HG03520 (cell line): Measurements from ENCODE around the gene MLN.

Experiments
- ATAC-seq: cut with Tn5 transposase; IDR thresholded peaks from one replicate; pipeline ENCODE4 v1.9.1; 2021; ENCODE audit warnings: mild to moderate bottlenecking, moderate library complexity; ENCODE audit not compliant: unreplicated experiment

Gene MLN

DNA sequence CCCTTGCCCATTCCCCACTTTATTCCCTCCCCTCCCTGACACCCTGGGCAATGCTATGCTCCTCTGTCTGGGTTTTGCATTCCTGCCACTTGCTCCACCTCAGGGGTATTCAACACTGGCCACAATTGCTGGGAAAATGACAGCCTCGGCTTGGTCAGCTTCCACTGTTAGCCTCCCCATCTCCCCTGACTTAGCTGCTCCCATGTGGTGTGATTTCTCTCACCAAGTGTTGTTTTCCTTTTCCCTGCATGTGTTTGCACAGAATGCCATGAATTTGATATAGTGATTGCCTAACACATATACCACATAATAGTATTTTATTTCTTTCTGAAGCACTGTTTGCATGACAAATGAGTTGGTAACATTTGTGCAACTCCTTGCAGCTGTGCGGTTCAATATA, 13.4 kb downstream of the MLN start:
- no peak for ATAC-seq

DNA sequence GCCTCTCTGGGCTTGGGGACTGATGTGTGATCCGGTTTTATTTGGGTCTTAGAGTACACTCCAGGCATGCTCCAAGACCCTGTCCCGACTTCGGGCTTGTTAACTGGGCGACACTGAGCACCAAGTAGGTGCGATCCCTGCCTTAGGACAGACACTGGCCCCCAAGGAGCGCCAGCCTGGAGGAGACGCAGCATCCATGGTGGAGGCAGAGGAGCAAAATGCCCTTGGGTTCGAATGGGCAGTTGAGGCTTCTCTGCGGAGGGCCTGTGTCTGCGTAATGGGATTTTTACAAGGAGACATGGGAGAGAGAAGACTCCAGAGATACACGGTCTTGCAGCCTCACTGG, 14.3 kb downstream of the MLN start:
- ATAC-seq: no peak

DNA sequence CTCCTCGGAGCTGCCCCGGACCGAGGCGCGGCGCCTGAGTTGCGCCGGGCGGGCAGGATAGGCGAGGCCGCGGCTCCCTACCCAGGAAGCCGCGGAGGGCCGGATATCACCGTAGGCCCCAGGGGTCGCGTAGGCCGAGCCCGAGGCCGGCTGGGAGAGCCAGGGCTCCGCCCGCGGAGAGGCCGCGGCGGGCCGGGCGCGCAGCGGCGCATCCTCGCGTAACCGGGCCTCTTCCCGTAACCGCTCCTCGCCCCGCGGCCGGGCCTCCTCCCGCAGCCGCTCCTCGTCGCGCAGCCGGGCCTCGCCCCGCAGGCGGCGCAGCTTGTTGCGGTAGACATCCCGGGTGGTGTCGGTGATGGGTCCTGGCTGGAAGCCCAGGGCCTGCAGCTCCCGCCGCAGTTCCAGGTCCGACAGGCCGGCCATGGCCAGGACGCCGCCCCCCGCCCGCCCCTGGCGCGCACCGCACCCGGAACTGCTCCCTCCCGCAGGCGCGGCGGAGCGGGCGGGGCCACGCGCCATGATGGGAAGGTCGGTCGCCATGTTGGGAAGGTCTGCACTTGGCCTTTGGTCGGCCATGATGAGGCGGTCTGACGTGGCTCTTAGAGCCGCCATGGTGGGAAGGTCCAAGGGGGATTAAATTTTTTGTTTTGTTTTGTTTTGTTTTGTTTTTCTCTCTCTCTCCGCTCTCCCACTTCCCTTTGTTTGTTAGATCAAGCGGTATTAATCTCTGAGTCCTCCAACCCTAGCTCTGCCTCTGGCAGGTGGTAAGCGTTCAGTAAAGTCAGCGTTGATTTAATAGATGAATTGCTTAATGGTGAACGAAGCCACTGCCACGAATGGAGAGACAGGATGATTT, 14.9 kb downstream of the MLN start, which contains the start of gene LEMD2:
Gene LEMD2 (minus strand): TSS at position 437 of the 856 bp plus-strand sequence. CDS start 14 bp downstream, at position 423.
- ATAC-seq: peak; percentile 85

DNA sequence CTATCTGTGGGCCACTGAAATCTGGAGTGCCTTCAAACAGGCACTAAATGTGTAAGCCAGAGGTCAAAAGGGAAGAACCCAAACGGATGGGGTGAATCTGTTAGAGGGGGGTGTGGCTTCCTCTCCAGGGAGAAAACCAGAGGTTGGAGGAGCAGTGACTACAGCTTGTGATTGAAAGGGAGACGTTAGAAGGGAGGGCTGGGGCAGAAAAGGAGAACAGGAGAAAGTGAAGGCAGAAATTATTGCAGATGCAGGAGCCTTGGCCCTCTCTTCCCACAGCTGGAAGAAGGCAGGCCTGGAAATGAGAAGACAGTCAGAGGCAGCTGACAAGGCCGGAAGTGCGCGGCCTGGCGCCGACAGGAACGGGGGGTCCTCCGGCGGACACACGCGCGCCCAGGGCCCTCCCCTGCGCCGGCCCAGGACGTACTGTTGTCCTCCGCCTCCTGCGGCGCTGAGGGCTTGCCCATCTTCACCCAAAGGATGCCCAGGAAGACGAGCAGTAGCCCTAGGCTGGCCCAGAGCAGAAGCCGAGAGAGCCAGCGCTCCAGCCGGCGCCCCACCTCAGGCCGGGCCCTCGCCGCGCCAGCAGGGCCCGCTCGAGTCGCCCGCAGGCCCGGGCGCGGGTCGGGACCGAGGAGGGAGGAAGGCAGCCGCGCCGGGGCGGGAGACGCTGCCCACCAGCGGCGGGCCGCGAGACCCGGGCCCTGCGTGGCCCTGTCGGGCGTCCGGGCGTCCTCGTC, 15.7 kb downstream of the MLN start:
- peak; percentile 28 for ATAC-seq

DNA sequence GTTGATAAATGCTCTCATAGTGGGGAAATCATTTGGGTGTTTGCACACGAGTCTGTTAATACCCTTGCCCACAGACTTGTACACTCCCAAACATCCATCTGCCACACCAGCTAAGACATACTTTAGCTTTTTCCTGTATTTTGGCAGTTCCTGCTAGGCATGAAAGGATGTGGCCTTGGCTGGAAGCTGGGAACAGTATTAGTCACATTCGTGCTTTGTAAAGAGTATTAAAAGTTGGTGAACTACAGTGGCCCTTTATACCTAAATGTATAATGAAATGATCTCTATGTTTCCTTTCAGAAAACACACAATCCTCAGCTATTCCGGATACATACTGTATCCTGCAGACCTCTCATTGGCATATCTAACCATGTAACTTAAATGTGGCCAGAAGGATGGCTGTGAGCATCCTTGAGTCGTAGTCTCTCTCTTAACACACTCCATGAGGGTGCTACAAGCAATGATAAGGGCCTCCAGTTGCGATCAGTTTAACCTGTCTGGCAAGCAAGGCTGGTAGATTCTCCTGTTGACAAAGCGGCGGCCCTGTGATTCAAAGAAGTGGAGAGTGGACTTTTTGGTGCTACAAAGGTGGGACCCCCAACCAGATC, 16.4 kb downstream of the MLN start:
- ATAC-seq: no peak

DNA sequence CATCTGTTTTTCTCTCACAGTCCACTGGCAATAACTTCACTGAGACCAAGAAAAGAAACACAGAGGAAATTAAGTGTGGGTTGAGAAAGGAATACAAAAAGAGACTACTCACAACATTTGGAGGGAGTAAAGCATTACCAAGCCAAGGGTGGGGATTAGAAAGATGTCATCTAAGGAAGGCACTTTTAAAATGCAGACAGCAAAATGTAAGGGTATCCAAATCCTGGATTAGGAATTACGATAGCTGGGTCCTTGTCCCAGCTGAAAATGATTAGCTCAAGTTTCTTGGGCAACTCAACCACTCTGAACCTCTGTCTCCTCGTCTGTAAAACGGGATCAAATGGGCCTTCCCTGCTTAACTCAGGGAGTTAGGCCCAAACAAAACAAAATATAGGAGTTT, 17.1 kb downstream of the MLN start:
- ATAC-seq: no peak

DNA sequence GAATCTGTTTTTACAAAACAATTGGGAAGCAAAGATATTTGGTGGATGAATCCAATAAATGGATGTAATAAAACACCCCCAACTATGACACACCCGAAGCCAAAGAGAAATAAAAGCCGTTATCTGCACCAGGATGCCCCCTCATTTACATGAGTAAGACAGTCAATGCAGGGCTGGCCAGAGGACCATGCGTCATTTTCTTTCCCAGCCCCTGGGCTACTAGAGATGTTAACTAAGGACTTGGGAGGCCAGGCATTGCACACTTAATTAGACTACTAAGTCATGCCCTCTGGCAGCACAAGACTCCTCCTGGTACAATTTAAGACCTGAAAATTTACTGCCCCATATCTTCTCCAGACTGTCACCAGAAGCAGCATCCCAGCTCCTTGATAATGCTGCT, 18.0 kb downstream of the MLN start:
- no peak for ATAC-seq

DNA sequence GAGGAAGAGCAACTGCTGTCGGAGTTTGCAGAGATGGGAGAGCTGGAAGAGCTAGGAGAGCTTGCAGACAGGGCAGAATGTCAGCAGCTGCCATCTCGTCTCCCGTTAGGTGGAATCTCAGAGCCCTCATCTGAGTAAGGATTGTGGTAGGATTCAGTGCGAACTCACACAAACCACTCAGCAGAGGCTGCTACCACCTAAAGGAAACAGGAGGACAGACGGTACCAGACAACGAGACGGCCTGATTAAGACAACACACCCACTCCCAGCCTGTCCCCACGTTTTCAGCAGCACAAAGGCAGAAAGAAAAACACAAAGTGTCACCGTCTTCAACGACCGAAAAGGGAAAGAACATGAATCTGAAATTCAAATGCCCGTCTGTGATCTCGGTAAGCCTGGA, 19.0 kb downstream of the MLN start:
- ATAC-seq: no peak

DNA sequence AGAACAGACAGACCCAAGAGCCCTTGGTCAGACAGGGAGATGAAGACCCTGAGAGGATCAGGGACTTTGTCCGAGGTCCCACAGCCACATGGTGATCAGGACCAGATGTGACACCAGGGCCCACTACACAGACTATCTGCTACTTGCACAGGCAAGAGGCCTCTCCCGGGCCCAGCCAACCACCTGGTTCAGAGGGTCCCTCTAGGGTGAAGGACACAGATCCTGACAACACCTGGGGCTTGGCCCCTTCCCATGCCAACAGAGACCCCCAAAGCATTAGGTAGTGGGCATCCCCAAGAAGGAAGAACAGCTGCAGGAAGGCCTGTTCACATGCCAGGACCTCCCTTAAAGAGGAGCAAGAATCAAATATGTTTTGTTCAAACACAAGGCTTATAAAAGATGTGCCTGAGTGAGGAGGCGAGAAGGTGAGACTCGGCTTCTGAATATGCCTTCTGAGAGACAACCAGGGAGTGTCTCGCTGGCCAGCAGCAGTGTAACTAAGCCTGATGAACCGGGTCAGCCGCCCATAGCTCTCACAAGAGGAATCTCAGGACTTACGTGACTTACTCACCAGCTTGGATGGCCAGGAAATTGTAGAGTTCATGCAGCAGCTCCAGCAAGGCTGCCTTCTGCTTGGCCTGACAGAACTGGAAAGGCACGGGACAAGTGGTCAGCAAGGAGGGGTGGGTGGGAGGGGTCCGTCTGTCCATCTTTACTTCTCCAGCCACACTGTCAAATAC, 19.9 kb downstream of the MLN start:
- no peak for ATAC-seq

DNA sequence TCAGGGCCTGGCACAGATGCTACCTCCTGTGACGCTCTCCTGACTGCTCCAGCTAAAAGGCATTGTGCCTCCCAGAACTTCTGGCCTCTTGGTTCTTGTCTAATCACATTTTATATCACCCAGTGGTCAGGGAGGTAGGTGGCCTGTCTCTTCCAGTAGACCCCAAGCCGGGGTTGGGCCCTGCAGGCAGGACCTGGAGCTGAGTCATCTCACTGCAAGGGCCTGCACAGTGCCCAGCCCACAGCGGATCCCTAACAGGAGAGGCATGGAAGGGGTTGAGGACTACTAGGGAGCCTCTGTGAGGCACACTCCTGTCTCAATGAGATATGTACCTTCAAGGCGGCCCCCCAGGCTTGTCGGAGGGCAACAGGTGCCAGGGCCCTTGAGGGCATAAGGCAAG, 21.2 kb downstream of the MLN start:
- ATAC-seq: no peak

DNA sequence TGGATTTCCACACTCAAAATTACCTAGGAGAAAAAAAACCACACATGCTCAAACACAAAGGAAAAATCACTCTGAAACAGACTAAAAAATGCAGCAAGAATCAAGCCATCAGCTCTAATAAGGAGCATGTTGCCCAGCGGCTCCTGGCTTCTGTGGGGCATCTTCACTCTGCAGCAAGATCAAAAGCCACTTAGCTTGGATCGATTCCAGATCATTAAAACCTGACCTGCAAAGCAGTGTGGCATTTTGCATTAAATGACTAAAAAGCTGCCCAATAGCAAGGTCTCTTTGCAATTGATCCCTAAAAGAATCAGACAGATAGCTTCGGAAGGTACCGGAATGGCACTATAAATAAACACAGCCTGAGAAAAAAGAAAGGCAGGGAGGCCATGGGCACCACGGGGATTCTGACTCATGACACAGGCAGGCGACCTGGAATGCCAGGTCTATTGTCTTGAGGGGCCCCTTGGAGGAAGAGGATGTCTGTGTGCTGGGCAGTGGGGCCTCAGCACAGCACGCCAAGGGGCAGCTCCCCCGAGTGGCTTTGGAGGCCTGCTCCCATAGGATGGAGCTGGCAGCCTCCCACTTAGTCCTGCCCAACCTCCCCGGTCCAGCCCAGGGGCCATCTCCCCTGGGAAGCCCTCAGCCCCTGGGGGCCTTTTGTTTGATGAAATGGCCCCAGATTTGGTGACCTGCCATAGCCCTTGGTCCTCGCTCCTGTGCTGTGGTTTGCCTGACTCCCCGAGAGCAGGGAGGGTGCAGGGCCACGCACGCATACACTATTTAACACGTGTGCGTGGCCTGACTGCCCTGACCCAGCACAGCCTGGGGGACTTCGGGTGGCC, 22.4 kb downstream of the MLN start:
- ATAC-seq: no peak

DNA sequence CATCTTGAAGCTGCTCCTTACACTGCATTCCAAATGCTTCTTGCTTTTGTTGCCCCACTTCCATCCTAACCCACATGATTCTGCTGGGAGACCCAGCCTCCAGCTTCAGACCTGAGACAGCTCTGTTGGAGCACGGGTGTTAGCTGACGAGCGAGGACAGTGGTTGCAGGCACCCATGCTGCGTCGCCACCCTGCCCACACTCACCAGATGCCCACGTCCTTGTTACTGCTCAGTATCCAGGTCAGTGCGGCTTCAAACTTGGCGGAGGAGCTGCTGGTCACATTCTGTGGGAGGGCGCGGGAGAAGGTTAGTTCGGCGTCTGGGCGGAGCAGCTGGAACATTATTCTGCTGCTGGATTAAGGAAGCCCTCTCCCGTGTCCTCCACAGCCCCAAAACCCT, 23.9 kb downstream of the MLN start:
- no peak for ATAC-seq

DNA sequence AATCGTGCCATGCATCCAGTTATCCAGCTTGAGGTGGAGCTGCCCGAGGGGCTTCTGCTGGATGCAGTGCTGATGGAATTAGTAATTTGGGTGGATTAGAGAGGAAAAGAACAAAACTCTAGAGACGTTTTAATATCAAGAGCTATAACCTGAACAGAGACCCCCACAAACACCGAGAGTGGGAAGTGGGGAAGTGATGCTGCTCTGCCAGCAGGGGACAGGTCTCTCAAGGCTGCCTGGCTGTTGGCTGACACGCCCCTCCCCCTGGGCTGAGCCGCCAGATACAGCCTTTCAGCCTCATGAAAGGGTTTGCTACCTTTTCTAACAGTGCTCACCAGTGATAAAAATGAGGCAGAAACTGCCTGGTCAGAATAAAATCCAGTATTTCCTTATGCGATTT, 24.5 kb downstream of the MLN start:
- ATAC-seq: no peak

DNA sequence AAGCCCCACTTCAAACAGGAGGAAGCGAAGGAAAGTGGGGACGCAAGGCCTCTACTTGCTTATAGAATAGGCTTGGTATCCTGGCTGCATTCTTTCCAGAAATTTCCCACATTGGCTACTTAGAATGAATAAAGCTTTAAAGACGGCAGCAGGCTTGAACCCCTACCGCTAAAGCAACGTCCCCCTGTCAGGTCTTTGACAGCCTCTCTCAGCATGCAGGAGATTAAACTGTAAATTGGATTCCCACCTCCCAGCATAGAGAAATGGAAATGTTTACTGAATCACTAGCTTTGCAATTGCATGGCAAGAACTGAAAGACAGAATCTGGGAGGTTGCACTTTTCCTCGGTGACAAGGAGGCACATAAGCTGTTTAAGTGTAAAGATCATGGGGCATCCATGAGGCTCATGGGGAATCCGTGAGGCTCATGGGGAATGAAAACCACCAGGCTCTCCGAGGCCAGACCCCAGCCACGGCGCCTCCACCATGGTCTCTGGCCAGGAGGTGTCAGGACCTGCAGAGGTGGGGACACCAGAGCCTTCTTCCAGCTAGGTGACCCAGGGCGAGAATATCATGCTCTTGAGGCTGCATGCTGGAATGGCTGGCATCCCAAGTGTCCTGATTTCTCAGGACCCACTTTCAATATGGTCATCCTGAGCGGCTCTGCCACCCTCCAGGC, 25.2 kb downstream of the MLN start:
- ATAC-seq: no peak

DNA sequence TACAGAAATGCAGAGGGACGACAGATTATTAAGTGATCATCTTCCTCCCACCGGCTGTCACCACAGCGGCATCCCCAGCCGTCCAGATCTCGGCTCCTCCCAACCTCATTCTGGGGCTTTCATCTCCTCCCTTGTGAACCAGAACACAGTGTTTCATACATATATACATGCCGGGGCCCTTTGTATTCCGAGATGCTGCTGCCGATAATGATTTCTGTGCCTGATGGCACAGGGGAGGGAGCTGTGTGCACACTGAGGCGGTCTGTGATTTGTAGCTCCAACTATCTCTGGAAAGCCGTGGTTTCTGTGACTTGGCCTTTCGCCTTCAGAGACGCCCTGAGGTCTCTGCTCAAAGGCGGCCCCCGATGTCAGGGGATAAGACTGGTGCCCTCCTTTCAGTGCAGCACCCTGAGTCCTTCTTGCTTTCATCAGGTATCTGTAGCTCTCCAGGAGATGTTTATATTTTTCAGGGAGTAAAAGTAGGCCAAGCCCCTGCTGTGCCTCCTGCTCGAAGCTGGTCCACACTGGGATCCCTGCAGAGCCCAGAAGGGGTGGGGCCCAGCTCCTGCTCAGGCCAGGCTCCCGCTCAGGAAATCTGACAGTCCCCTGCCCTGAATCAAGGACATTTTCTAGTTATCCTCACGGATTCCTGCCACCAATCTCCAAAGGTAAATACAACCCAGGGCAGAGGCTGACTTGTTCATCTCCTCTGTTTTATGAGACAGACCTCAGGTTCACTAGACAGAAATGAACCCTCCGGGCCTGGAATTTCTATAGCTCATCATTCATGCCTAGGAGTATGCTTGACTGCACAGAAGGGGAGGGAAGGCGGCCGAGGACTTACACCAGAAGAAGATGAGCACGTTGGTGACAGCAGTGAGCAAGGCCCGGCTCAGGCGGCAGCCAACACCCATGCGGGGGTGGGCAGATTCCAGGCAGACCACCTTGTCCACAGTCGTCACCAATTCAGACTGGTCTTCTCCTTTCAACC, 26.1 kb downstream of the MLN start:
- ATAC-seq: no peak

DNA sequence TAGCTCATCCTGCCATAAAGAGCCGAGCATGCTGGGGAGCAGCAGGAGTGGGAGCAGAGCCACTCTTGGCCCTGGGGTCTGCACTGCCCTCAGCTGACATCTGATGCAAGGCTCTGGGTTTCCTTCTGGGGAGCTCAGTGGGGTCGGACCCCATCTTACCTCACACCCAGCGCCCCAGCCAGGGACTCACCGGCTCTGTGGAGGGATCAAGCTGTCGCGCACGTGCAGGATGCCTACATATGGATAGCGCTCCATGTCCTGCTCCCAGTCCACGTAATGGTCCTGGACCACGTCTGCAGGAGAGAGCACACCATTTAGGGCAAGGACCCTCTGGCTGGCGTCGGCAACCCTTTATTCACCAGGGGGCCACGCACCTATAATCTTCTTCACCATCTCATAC, 27.0 kb downstream of the MLN start:
- ATAC-seq: no peak

DNA sequence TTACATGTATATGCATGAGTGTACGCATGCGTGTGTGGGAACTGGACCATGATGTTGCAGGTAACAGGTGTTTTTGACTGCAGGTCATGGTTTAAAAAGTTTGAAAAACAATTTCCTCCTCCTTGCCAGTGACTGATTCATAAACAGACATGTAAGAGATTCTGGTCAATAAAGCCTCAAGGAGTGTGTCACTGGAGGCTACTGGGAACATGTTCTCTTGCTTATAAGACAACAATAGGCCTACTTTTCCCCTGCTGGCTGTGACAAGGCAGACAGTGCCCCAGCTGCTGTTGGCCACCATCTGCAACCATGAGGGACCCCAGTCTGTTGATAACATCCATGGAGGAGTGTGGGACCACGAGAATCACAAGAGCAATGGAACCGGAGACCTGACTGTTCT, 27.6 kb downstream of the MLN start:
- ATAC-seq: no peak

DNA sequence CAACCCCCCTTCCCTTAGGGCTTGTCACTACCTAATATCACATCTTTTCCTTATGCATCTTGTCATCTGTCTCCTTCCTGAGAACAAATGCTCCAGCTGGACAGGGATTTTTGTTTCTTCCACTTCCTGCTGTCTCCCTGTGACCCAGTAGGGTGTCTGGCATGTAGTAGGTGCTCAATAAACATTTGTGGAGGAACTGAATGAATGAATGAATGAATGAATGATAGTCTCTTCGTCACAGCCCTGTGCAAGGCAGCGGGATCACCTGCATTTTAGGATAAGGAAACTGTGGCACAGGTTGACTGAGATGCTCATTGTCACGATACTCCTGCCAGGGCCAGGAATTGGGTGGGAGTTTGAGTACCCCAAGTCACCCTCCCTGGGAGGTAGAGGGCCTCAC, 29.0 kb downstream of the MLN start:
- no peak for ATAC-seq
